Hindlimb muscle (tissue), 1 donor: ENCODE data around the gene ANKRD40. TPM values are rescaled to one million over a fixed set of nuclear protein-coding genes. Genes with fewer than 3 reads are reported as not detected.
"Not testable (repeated sequence)": the region's sequence is repeated elsewhere in the genome, so short reads cannot be mapped to it uniquely, and the experiment has no call there.

ENCODE experiments used
- DNase-seq: peaks from one replicate; pipeline ENCODE4 v3.0.0-alpha.2; 2013
- polyA plus RNA-seq: library from polyadenylated mRNA; unstranded; fragments of 120-200 nt; gene quantifications from one replicate; pipeline ENCODE4 v1.2.1, GENCODE V29; 2013; ENCODE audit not compliant: insufficient read length

ANKRD40 gene
- polyA plus RNA-seq, 1 donor, result 45.4 TPM

GRCh38 chr17:50685691-50686493 is 21.8 kb downstream of the ANKRD40 start:
- DNase-seq, result no peak

DNA sequence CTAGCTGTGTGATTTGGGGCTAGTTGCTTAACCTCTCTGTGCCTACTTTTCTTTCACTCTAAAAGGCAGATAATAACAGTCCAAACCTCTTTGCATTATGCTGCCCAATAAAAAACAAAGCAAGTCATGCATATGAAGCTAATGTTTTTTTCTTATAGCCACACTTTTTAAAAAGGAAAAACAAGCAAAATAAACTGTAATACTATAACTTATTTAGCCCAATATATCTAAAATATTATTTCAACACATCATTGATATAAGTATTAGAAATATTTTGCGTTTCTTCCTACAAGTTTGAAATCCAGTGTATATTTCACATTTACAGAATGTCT is 22.4 kb downstream of the ANKRD40 start:
- DNase-seq, result no peak

- no peak for DNase-seq
These were observed 22.9 kb downstream of the ANKRD40 start for GRCh38 chr17:50684612-50685333.

GRCh38 chr17:50684288-50684611 is 23.5 kb downstream of the ANKRD40 start:
- DNase-seq, result no peak

DNA sequence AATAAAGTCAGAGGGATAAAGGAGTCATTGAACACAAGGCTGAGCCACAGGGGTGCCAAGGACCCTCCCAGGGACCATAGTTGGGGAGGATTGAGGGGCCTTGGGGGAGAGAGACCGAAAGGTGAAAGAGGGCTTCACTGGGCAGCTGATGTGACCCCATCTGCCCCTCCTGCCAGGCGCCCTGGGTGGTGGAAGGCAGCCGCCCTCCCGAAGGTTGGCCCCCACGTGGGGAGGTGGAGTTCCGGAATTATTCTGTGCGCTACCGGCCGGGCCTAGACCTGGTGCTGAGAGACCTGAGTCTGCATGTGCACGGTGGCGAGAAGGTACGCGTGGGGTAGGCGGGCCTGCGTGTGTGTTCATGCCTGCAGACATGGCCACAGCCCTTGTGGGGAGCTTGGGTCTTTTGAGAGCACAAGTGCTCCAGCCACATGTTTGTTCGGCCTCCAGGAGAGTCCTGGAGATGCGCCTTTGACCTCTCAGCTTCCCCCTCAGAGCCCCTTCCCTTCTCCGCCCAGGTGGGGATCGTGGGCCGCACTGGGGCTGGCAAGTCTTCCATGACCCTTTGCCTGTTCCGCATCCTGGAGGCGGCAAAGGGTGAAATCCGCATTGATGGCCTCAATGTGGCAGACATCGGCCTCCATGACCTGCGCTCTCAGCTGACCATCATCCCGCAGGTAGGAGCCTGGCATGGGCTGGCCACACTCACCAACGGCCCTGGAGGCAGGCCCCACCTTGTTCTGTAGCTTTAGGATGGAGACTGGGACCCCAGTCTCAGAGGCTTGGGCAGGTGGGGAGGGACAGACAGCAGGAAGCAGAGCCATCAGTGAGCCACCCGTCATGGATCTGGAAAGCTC is 24.1 kb downstream of the ANKRD40 start:
- no peak for DNase-seq

DNA sequence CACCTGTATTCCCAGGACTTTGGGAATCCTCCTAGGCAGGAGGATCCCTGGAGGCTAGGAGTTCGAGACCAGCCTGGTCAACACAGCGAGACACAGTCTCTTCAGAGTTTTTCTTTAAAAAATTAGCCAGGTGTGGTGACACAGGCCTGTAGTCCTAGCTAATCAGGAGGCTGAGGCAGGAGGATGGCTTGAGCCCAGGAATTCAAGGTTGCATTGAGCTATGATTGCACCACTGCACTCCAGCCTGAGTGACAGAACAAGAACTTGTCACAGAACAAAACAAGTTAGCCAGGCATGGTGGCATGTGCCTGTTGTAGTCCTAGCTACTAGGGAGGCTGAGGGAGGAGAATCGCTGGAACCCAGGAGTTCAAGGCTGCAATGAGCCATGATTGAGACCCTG is 24.8 kb downstream of the ANKRD40 start:
- no peak for DNase-seq

DNA sequence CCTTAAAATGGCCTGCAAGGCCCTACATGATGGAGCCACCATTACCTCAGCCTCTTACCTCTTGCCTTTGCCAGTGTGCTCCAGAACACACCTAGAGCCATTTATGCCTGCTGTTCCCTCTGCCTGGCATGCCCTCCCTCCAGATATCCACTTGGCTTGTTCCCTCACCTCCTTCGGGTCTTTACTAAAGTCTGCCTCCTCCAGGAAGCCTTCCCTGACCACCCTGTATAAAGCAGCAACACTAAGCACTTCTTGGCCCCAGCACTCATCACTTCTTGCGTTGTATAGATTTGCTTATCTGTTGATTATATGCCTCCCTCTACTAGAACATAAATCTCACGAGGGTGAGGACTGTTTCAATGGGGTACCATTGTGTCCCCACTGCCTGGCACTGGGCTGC is 25.3 kb downstream of the ANKRD40 start:
- DNase-seq, result no peak

DNA sequence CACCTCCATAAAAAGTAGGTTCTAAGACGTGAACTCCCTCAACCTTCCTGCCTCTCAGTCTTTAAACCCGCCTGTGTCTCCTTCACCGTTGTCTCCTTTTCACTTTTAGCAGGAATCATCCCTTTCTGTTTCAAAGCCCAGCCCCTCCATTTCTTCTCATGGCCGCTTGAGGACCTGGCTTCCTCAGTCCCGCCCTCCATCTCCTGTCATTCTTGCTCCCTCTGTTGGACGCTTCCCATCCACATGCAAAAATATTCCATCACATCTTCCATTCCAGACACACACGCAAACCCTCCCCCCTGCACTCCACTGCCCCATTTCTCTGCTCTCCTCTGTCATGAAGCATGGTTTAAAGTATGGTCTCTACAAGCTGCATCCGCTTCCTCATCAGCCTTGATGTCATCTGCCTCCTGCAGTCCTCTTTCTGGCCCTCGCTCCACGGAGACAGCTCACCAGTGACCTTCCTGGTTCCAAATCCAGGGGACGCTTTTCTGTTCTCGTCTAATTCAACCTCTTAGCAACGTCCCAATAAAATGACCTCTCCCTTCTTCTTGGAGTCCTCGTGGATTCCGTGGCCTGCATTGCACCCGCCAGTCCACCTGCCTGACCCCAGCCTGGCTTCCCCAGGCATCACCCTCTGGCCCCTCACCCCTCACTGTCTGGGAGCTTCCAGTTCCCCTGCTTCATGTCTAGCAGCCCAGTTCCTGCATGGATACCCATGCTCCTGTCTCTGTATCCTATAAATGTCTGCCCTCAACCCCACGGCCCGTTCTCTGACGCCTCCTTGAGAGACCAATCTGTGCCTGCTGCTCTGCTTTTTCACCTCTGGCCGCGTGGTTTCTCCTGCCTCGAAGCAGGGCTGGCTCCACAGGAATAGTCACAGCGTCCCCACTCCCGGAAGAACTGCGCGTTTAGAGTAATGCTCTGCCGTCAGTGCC is 26.2 kb downstream of the ANKRD40 start:
- DNase-seq, result peak; percentile 86

GRCh38 chr17:50680543-50681262 is 27.0 kb downstream of the ANKRD40 start:
- not testable (repeated sequence) for DNase-seq

GRCh38 chr17:50680126-50680525 is 27.6 kb downstream of the ANKRD40 start:
- DNase-seq, result no peak

GRCh38 chr17:50679008-50679544 is 28.6 kb downstream of the ANKRD40 start:
- DNase-seq, result no peak

DNA sequence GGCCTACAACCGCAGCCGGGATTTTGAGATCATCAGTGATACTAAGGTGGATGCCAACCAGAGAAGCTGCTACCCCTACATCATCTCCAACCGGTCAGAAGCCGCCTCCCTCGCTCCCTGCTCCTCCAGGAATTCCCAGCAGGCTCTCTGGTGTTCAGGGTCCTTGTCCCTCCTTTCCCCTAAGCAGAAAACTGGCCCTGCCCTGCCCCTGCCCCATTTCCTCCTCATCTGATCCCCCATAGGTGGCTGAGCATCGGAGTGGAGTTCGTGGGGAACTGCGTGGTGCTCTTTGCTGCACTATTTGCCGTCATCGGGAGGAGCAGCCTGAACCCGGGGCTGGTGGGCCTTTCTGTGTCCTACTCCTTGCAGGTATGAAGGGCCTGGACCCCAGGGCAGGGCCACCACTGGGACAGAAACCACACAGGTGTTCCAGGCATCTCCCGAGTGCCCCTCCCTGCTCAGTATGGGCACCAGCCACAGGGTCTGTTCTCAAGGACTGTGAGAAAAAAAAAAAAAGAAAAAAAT is 29.8 kb downstream of the ANKRD40 start:
- no peak for DNase-seq

DNA sequence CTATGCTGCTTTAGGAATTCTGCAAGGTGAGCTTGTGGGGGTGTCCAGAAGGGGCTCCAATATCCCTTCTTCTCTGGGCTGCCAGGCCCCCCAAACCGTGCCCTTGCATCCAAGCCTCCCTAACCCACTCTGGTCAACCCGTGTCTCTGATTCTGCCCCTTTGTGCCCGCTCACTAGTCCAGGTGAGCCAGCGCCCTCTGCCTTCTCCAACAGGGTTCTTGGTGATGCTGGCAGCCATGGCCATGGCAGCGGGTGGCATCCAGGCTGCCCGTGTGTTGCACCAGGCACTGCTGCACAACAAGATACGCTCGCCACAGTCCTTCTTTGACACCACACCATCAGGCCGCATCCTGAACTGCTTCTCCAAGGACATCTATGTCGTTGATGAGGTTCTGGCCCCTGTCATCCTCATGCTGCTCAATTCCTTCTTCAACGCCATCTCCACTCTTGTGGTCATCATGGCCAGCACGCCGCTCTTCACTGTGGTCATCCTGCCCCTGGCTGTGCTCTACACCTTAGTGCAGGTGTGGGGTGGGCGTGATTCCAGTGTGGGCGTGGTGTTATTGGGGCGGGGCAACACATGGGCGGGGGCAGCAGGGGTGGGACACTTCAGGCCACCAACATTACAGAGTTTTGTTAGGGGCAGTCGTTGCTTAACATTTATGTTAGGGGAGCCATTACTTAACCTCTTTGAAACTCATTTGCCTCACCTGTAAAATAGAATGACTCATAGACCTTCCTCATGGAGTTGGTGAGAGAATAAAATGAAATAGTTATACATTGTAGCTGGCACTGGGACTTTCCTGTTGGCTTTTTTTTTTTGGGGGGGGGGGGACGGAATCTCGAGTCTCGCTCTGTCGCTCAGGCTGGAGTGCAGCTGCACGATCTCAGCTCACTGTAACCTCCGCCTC is 31.4 kb downstream of the ANKRD40 start:
- no peak for DNase-seq

DNA sequence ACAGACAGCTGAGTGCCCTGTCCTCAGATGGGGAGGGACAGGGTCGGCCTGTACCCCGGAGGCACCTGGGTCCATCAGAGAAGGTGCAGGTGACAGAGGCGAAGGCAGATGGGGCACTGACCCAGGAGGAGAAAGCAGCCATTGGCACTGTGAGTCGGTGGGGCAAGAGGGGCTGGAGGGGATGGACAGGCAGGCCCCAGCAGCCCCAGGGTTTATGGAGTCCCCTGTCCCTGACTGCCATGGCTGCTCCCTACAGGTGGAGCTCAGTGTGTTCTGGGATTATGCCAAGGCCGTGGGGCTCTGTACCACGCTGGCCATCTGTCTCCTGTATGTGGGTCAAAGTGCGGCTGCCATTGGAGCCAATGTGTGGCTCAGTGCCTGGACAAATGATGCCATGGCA is 32.1 kb downstream of the ANKRD40 start:
- DNase-seq, result no peak

- DNase-seq, result no peak
These were observed 32.5 kb downstream of the ANKRD40 start for GRCh38 chr17:50675190-50675589.

DNA sequence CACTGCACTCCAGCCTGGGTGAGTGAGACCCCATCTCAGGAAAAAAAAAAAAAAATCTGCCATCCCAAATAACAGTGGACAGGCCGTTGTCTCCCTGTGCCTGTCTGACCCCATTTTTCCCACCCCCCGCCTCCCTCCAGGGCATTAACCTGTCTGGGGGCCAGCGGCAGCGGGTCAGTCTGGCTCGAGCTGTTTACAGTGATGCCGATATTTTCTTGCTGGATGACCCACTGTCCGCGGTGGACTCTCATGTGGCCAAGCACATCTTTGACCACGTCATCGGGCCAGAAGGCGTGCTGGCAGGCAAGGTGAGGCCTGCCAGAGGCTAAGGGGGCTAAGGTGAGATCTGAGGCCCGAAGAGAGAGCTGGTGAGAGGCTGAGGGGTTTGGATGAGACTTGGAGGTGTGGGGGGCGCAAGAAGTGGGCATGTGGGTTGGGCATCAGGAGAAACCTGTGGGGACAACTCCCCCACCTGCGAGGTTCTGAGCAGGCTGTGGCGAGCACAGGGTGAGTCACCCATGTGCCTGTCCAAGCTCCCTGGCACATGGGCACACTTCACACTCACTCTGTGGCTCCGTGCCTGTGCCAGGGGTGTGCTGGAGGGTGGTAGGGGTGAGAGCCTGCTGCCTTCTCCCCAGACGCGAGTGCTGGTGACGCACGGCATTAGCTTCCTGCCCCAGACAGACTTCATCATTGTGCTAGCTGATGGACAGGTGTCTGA is 34.7 kb downstream of the ANKRD40 start:
- no peak for DNase-seq

GRCh38 chr17:50672071-50672470 is 35.6 kb downstream of the ANKRD40 start:
- DNase-seq, result no peak

DNA sequence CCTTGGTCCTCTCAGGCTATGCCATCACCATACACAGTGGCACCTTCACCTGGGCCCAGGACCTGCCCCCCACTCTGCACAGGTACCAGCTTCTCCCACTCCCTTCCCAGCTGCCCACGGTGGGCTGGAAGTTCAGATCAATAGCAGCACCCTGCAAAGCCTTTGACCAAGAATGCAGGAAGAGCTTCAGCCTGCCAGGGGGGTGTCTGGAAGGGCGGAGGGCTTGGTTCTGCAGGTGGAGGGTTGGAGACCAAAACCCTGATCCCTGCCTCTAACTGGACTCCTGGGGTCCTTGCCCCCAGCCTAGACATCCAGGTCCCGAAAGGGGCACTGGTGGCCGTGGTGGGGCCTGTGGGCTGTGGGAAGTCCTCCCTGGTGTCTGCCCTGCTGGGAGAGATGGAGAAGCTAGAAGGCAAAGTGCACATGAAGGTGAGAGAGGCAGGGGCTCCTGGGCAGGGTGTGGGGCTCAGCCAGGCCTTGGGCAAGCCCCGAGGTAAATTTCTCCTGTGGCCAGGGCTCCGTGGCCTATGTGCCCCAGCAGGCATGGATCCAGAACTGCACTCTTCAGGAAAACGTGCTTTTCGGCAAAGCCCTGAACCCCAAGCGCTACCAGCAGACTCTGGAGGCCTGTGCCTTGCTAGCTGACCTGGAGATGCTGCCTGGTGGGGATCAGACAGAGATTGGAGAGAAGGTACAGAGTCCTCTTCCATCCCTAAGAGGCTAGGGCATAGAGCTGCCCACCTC is 38.7 kb downstream of the ANKRD40 start:
- DNase-seq, result no peak
